ENCODE data around the gene PARD3B. TPM values are rescaled to one million over a fixed set of nuclear protein-coding genes. Genes with fewer than 3 reads are reported as not detected.

The PARD3B gene
- total RNA-seq, 1 experiment from 2014 or later: 2.0 TPM

DNA sequence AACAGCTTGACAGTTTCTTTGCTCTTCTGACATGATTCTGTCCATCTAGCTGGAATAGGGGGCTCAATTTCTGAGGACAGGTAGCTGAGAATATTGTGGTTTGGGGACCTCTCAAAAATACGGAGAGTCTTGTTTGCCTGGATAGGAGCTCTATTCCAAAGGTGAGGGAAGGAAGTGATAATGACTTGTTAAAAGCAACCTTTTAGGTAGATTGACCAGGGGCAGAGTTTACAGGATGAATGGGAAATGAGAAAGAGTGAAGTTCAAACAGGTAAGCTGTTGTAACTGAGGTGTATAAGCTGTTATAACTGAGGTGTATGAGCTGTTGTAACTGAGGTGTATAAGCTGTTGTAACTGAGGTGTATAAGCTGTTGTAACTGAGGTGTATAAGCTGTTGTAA, 25.1 kb downstream of the PARD3B start:
- intact Hi-C loops (cut with micrococcal nuclease): no loop called here

More for the DNA sequence above, 25.1 kb downstream of the PARD3B start:
- H3K27ac ChIP-seq (ENCODE audit: low read depth, low read length): no peak overlapping the region
- ATAC-seq (no peak), DNase-seq (ENCODE audit: low read depth, low spot score) (no peak)
- no TSS peak for BruUV-seq (replicated peaks)
- no peak for TF ChIP-seq SP1 (IDR thresholded peaks at IDR 0.05; ENCODE audit: low read depth)
- TF ChIP-seq EZH2phosphoT487 (IDR thresholded peaks at IDR 0.05; ENCODE audit: borderline replicate concordance): no peak
- TF ChIP-seq POLR2A (IDR thresholded peaks at IDR 0.05; ENCODE audit: borderline replicate concordance, extremely low read depth, insufficient read depth, insufficient read length): no peak
- TF ChIP-seq FOSL1 (IDR thresholded peaks at IDR 0.05; ENCODE audit: low read depth): no peak
- no peak for TF ChIP-seq ZNF274 (IDR thresholded peaks at IDR 0.05; ENCODE audit: low read depth, low read length)
- no peak for TF ChIP-seq ELF1 (IDR thresholded peaks at IDR 0.05; ENCODE audit: borderline replicate concordance, low read depth)
- no peak for TF ChIP-seq SIN3A (IDR thresholded peaks at IDR 0.05; ENCODE audit: low read depth)
- no peak for TF ChIP-seq CBX3 (IDR thresholded peaks at IDR 0.05; ENCODE audit: low read depth)
- TF ChIP-seq POLR2AphosphoS5 (IDR thresholded peaks at IDR 0.05; ENCODE audit: low read depth, low read length): no peak
- TF ChIP-seq EGR1 (IDR thresholded peaks at IDR 0.05; ENCODE audit: low read depth): no peak
- TF ChIP-seq, protein P1, sequence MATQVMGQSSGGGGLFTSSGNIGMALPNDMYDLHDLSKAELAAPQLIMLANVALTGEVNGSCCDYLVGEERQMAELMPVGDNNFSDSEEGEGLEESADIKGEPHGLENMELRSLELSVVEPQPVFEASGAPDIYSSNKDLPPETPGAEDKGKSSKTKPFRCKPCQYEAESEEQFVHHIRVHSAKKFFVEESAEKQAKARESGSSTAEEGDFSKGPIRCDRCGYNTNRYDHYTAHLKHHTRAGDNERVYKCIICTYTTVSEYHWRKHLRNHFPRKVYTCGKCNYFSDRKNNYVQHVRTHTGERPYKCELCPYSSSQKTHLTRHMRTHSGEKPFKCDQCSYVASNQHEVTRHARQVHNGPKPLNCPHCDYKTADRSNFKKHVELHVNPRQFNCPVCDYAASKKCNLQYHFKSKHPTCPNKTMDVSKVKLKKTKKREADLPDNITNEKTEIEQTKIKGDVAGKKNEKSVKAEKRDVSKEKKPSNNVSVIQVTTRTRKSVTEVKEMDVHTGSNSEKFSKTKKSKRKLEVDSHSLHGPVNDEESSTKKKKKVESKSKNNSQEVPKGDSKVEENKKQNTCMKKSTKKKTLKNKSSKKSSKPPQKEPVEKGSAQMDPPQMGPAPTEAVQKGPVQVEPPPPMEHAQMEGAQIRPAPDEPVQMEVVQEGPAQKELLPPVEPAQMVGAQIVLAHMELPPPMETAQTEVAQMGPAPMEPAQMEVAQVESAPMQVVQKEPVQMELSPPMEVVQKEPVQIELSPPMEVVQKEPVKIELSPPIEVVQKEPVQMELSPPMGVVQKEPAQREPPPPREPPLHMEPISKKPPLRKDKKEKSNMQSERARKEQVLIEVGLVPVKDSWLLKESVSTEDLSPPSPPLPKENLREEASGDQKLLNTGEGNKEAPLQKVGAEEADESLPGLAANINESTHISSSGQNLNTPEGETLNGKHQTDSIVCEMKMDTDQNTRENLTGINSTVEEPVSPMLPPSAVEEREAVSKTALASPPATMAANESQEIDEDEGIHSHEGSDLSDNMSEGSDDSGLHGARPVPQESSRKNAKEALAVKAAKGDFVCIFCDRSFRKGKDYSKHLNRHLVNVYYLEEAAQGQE (IDR thresholded peaks at IDR 0.05; ENCODE audit: low read depth): no peak
- H2AFZ ChIP-seq (ENCODE audit: low read depth, low read length, poor library complexity, severe bottlenecking): no peak overlapping the region
- H3K36me3 ChIP-seq (ENCODE audit: control insufficient read depth in 1 of 2, insufficient read depth in 2 of 2, low read length in 2 of 2): no peaks in the 10 kb centered on the region
- no peak overlapping the region for H3K4me2 ChIP-seq (ENCODE audit: low read length)
- CTCF ChIA-PET: no interaction called here
- H3K79me2 ChIP-seq (ENCODE audit: insufficient read depth, low read length): no peaks in the 10 kb centered on the region
- H4K20me1 ChIP-seq (ENCODE audit: insufficient read depth): no peaks in the 10 kb centered on the region
- H3K27me3 ChIP-seq (ENCODE audit: insufficient read depth, low read length): no peaks in the 10 kb centered on the region
- RAD21 ChIA-PET (ENCODE audit: low non-redundant PET in 1 of 2, low total read pairs in 2 of 2, uncharacterized antibody in 2 of 2, unreplicated experiment in 2 of 2): no interaction called here
- no peaks in the 10 kb centered on the region for H3K9me3 ChIP-seq (ENCODE audit: control insufficient read depth in 1 of 2, insufficient read depth in 1 of 2, low read depth in 1 of 2, low read length in 2 of 2)
- no peaks in the 10 kb centered on the region for H3K4me1 ChIP-seq (ENCODE audit: control insufficient read depth in 1 of 2, insufficient read depth in 2 of 2, low read length in 2 of 2)
- no peaks in the 10 kb centered on the region for H3K9me2 ChIP-seq (ENCODE audit: insufficient read depth)
- no peak overlapping the region for H3K4me3 ChIP-seq (replicated peaks in 1 of 2; ENCODE audit: low read depth in 1 of 2, low read length in 2 of 2)
- POLR2A ChIA-PET: no interaction called here
- no peak overlapping the region for H3K9ac ChIP-seq (ENCODE audit: low read length)
